Sigmoid colon (tissue), 4 donors: ENCODE results near the gene CAMTA1.

Experiments
- CTCF ChIP-seq, 4 experiments: fragments of 450-650 bp in 3 of 4; fragments of 200-600 bp in 1 of 4; IDR thresholded peaks; one replicate each; pipeline ENCODE4 v1.5.1; 2016 to 2019; ENCODE audit warnings: antibody characterized with exemption in 4 of 4, mild to moderate bottlenecking in 3 of 4, moderate library complexity in 2 of 4
- EP300 ChIP-seq, 4 donors: sonication (generic); formaldehyde crosslinking; IDR thresholded peaks; one replicate each; pipeline ENCODE4 v1.6.1; 2017; ENCODE audit warnings: antibody characterized with exemption in 4 of 4
- POLR2A ChIP-seq, 2 donors: fragments of 450-650 bp; IDR thresholded peaks; one replicate each; pipeline ENCODE4 v1.6.1; 2016; ENCODE audit warnings: antibody characterized with exemption in 2 of 2, mild to moderate bottlenecking in 2 of 2, moderate library complexity in 2 of 2
- POLR2AphosphoS5 ChIP-seq, 4 donors: sonication (generic); formaldehyde crosslinking; IDR thresholded peaks; one replicate each; pipeline ENCODE4 v1.6.1; 2017; ENCODE audit warnings: antibody characterized with exemption in 4 of 4

- TF ChIP-seq POLR2AphosphoS5 (IDR thresholded peaks at IDR 0.05) (no peak), CTCF (IDR thresholded peaks at IDR 0.05) (no peak), POLR2A (IDR thresholded peaks at IDR 0.05) (no peak), EP300 (IDR thresholded peaks at IDR 0.05) (no peak)
Observed at GRCh38 chr1:7621334-7622219, 836.3 kb downstream of the CAMTA1 start.
